ENCODE measurements around the gene ICE2.
"Not testable (repeated sequence)": the region's sequence is repeated elsewhere in the genome, so short reads cannot be mapped to it uniquely, and the experiment has no call there.

The ICE2 gene

GRCh38 chr15:60448668-60449360, 30.1 kb downstream of the ICE2 start:
- DNase-seq (ENCODE audit: low spot score): no peak

- no peak for DNase-seq (ENCODE audit: low spot score)
Measured at GRCh38 chr15:60444289-60444912, 34.5 kb downstream of the ICE2 start.

DNA sequence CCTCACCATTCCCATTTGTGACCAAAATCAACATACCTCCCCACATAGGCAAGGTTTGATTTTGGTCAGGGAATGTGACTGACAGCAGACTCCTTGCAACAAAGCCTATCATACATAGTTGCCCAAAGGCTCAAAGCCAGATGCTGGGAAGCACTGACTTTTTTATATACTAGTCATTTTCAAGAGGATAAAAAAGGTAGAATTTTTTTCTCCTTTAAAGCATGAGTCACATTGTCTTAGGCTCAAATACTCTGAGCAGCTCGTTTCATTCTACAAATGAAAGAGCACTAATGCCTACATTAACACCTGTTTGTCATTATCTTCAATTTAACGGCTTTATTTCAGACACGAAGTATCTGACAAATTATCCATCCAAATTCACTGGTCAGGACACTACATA, 36.2 kb downstream of the ICE2 start:
- no peak for DNase-seq (ENCODE audit: low spot score)

DNA sequence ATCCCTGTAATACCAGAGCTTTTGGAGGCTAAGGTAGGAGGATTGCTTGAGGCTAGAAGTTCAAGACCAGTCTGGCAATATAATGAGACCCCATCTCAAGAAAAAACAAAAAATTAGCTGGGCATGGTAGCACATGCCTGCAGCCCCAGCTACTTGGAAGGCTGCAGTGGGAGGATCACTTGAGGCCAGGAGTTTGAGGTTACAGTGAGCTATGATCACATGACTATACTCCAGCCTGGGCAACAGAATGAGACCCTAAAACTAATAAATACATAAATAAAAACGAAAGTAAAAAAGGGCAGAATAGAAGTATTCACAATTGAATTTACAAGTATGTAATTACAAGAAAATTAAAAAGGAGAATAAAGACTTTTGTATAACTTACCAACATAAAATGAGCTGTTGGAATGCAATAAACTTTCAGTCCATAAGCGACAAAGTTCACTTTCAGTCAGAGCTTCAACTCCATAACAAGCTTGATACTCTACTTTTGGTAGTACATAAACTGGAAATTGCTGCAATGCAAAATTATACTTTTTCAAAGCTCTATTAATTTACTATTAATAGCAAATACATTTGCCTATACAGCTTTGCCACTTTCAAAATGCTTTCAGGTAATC, 36.8 kb downstream of the ICE2 start:
- no peak for DNase-seq (ENCODE audit: low spot score)

GRCh38 chr15:60441331-60441730, 37.6 kb downstream of the ICE2 start:
- no peak for DNase-seq (ENCODE audit: low spot score)

GRCh38 chr15:60438646-60439045, 40.3 kb downstream of the ICE2 start:
- DNase-seq (ENCODE audit: low spot score): no peak

DNA sequence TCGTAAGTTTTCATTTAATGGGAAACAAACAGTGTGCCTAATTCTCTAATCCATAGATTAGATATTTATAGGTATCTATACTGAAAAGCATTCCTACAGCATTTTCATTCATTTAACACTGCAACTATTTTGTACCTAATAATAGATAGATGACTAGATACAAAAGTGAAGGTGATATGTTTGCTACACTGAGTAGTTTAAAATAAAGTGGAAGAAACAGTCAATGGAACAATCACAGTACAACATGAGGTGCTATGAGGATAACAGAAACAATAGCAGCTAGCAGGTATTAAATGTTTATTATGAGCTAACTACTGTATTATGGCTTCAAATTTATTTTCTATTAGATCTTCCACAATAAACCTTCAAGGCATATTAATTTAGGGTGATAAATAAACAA, 50.0 kb downstream of the ICE2 start:
- DNase-seq (ENCODE audit: low spot score): no peak

- no peak for DNase-seq (ENCODE audit: low spot score)
Measured at GRCh38 chr15:60426870-60427508, 52.0 kb downstream of the ICE2 start.

- DNase-seq (ENCODE audit: low spot score): no peak
Measured at GRCh38 chr15:60425461-60425860, 53.5 kb downstream of the ICE2 start.

DNA sequence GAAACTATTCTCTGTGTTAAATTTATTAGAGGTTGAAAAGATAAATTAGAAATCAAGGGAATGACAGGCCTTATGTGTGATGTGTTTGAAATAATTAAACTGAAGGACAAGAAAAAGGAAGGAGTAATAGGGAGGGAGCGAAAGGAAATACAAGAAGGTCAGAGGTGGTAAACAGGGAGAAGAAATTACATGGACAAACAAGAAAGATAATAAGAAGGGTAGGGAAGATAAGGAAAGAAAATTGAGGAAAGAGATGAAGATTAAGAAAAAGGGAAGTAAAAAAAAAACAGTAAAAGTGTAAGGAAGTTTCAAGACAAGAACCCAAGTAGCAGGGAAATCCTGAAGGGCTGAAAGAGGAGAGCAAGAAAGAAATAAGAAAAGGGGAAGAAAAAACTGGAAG, 54.9 kb downstream of the ICE2 start:
- DNase-seq (ENCODE audit: low spot score): no peak

- no peak for DNase-seq (ENCODE audit: low spot score)
Measured at GRCh38 chr15:60423537-60423936, 55.4 kb downstream of the ICE2 start.

DNA sequence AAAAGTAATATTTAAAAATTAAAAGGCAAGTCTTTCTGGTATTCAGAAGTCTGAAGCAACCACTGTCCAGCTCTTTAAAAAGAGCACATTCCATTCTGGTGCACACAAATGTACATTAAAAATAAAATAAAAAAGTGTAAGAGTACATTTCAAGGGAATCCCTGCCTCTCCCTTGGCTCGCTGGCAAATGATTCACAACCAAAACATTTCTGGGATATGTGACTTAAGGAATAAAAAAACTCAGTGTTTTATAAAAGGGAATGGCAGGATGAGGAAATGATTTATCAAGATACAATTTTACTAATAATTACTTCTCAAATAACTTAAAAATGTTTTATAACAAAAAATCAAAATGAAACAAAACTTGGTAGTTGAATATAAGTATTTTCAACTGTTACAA, 57.4 kb downstream of the ICE2 start:
- DNase-seq (ENCODE audit: low spot score): no peak

DNA sequence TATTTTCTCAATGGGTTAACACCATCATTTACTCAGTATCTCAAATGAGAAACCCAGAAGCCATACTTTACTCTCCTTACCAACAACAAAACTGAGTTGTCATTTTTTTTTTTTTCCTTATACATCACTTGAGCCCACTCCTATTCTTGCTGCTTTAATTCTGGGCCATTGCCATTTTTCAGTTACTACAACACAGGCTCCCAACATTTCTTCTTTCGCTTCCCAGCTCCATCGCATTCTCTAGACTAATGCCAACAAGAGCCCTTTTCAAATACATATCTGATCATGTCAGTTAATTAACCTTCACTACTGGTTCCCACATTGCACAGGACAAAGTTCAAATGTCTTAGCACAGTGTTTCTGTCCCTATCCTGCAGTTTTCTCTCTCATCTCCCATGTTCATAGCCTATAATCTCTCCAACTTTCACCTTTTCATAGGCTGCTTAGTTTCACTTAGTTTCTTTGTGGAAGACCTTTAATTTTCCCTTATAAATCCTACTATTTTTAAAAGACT, 58.7 kb downstream of the ICE2 start:
- DNase-seq (ENCODE audit: low spot score): no peak

GRCh38 chr15:60419753-60420152, 59.2 kb downstream of the ICE2 start:
- DNase-seq (ENCODE audit: low spot score): no peak

DNA sequence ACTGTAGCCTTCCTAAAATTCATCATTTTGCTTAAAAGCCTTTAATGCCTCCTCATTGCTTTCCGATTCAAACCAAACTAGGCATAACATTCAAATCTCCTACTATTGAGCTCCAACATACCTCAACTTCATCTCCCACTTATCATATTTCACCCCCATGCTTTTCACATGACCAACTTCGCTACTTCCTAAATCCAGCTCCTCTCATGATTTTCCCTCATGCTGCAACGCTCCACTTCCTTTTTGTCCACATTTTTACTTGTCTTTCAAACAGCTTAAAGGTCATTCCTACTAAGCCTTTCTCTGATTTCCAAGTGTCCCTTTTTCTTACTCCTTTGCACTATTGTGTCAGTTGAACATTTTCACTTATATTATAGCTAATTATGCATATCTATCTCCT, 60.8 kb downstream of the ICE2 start:
- no peak for DNase-seq (ENCODE audit: low spot score)

- DNase-seq (ENCODE audit: low spot score): no peak
Measured at GRCh38 chr15:60417112-60417511, 61.8 kb downstream of the ICE2 start.

DNA sequence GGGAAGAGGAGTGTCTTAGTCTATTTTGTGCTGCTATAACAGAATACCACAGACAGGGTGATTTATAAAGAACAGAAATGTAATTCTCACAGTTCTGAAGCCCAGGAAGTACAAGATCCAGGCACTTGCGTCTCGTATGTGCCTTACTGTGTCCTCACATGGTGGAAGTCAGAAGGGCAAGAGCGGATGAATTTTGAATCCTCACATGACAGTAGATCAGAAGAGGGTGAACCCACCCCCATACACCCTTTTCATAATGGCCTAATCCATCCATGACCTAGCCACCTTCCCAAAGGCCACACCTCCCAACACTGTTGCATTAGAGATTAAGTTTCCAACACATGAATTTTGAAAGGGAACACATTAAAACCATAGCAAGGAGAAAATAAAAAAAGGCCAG, 62.5 kb downstream of the ICE2 start:
- no peak for DNase-seq (ENCODE audit: low spot score)

GRCh38 chr15:60414016-60414682, 64.8 kb downstream of the ICE2 start:
- no peak for DNase-seq (ENCODE audit: low spot score)

GRCh38 chr15:60413231-60413824, 65.6 kb downstream of the ICE2 start:
- DNase-seq (ENCODE audit: low spot score): no peak

GRCh38 chr15:60412807-60413206, 66.1 kb downstream of the ICE2 start:
- not testable (repeated sequence) for DNase-seq (ENCODE audit: low spot score)

DNA sequence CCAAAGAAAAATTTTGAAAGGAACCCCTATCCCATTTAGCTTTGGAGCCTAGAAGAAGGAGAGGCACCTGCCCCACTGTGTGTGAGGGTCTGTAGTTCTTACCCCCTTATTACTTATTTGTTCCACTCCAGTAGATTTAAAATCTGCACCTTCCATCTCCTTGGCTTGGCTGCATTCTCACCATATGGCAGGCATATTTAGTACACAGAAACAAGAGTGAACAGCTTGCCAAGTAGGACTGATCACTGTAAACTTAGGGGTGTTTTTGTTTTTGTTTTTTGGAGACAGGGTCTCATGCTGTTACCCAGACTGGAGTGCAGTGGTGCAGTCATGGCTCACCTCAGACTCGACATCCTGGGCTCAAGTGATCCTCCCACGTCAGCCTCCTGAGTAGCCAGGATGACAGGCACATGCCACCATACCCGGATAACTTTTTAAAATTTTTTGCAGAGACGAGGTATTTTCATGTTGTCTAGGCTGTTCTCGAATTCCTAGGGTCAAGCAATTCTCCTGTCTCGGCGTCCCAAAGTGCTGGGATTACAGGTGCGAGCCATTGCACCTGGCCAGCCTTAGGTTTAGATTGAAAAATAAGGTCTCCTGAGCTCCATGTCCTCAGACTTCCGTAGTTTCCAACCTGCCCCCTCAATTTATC, 67.0 kb downstream of the ICE2 start:
- no peak for DNase-seq (ENCODE audit: low spot score)
